ENCODE data around the gene PBX2. TPM values are rescaled to one million over a fixed set of nuclear protein-coding genes. Genes with fewer than 3 reads are reported as not detected.
"Not testable (repeated sequence)": the region's sequence is repeated elsewhere in the genome, so short reads cannot be mapped to it uniquely, and the experiment has no call there.

PBX2 gene
- total RNA-seq, 1 experiment from 2014 or later = 23.1 TPM

- DNase-seq (ENCODE audit: low read depth) = no peak
Observed at GRCh38 chr6:32203426-32204267, 13.6 kb upstream of the PBX2 start.

- DNase-seq (ENCODE audit: low read depth) = no peak
Observed at GRCh38 chr6:32202186-32202585, 12.2 kb upstream of the PBX2 start.

- DNase-seq (ENCODE audit: low read depth) = no peak
Observed at GRCh38 chr6:32200711-32201475, 10.9 kb upstream of the PBX2 start.

GRCh38 chr6:32198866-32199265 lies 8.9 kb upstream of the PBX2 start:
- DNase-seq (ENCODE audit: low read depth) = no peak

GRCh38 chr6:32198345-32198696 lies 8.3 kb upstream of the PBX2 start:
- DNase-seq (ENCODE audit: low read depth) = no peak

- no peak for DNase-seq (ENCODE audit: low read depth)
Observed at GRCh38 chr6:32196682-32197616, 6.9 kb upstream of the PBX2 start.

GRCh38 chr6:32195902-32196681 lies 6.1 kb upstream of the PBX2 start:
- peak; percentile 81 for DNase-seq (ENCODE audit: low read depth)

- DNase-seq (ENCODE audit: low read depth) = peak; percentile 100
Observed at GRCh38 chr6:32195652-32195901, 5.6 kb upstream of the PBX2 start.

- peak; percentile 67 for DNase-seq (ENCODE audit: low read depth)
Observed at GRCh38 chr6:32194825-32195651, 5.0 kb upstream of the PBX2 start.

- no peak for DNase-seq (ENCODE audit: low read depth)
Observed at GRCh38 chr6:32194388-32194787, 4.4 kb upstream of the PBX2 start.

- DNase-seq (ENCODE audit: low read depth) = not testable (repeated sequence)
Observed at GRCh38 chr6:32193096-32193495, 3.1 kb upstream of the PBX2 start.

- DNase-seq (ENCODE audit: low read depth) = no peak
Observed at GRCh38 chr6:32192608-32193039, 2.6 kb upstream of the PBX2 start, which contains the start of gene GPSM3. TSS of gene GPSM3 (minus strand) at chr6:32192643. CDS start at chr6:32192513, 130 bp downstream.

- DNase-seq (ENCODE audit: low read depth) = no peak
Observed at GRCh38 chr6:32191696-32192607, 1.9 kb upstream of the PBX2 start.

- no peak for DNase-seq (ENCODE audit: low read depth)
Observed at GRCh38 chr6:32190911-32191677, 1.1 kb upstream of the PBX2 start.

- no peak for DNase-seq (ENCODE audit: low read depth)
Observed at GRCh38 chr6:32189742-32190053, 304 bp downstream of the PBX2 start.

GRCh38 chr6:32189069-32189741 lies 797 bp downstream of the PBX2 start:
- no peak for DNase-seq (ENCODE audit: low read depth)

- peak; percentile 35 for DNase-seq (ENCODE audit: low read depth)
Observed at GRCh38 chr6:32188381-32189068, 1.5 kb downstream of the PBX2 start.

Data from LHCN-M2 (cell line).